Stimulated activated CD8-positive, alpha-beta memory T cell treated with anti-CD3 and anti-CD28 coated beads, Interleukin-7, amount 100 ng/mL, for 48 hours (primary cell): Measurements from ENCODE around the gene IGFLR1.

Experiments
- DNase-seq, 2 donors: peaks; one replicate each; pipeline ENCODE4 v3.0.0-alpha.2; 2020; ENCODE audit warnings: low read depth in 1 of 2; ENCODE audit errors: extremely low read depth in 1 of 2

Gene IGFLR1

DNA sequence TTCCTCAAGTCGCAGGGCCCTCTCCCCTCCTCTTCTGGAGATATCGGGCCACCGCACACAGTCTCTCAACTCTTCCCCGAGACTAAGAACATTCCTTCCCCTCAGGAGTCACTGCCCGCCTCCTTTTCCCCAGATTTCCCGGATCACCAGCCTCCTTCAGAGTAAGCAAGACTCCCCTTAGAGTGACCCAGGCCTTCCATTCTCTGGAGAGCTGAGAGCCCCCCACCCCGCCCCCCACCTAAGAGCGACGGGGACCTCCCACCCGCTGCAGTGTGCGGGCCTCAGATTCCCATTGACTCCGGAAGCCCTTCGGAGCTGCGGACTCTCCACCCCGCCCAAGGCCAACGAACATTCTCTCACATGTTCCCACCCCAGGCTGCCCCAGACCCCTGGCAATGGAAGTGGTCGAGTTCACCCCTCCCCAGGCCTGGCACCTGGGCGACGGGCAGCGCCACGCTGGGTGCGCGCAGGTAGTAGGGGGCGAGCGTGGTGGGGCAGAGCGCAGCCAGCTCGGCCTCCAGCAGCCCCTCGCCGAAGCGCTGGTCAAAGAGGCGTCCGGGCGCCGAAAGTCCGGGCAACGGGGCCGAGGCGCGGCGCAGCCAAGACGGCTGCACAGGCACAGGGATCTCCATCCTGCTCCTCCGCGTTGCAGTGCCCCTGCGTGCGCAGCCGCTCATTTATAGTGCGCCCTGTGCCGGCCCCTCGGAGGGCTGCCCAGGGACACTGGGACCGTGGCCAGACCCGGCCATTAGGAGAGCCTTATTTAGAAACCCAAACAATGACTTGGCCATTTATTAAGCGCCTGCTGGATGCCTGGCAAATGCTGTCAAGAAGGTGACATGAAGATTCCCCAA lies 14.4 kb upstream of the IGFLR1 start, which contains the start of gene HSPB6:
Gene HSPB6 (minus strand): TSS at position 653 of the 854 bp plus-strand sequence. CDS start 21 bp downstream, at position 632.
- no peak for DNase-seq

DNA sequence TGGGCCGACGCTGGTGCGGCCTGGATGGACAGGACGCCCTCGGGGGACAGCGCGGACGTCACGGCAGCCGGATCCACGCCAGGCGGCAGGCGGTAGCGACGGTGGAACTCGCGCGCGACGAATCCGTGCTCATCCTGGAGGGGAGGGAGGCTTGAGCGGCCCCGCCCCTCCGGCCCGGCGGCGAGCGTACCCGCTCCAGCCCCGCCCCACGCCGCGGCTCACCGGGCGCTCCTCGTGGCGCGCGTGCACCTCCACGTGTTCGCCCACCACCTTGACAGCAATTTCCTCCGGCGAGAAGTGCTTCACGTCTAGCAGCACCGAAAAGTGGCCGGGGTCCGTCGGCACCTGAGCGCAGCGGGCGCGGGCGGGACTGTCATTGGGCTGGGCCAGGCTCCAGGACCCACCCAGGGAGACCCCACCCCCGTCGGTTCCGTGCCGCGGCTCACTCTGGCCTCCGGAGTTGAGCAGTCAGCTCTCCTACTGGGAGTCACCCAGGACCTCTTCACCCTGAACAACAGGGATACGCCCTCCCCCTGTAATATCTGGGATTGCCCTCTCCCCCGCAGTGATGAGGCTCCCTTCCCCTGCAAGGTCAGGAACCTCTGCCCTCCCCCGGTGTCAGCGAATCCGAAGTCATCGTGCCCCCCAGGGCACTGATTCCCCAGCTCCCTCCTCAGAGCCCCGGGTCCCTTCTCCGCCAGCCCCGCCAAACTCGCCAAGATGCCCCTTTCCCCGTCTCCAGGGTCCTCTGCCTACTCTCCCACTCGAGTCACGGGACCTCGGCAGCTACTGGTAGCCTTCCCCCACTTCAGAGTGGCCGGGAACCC lies 13.5 kb upstream of the IGFLR1 start:
- DNase-seq, result no peak

- DNase-seq, result no peak
Observed at GRCh38 chr19:35755131-35755549, 12.9 kb upstream of the IGFLR1 start.

DNA sequence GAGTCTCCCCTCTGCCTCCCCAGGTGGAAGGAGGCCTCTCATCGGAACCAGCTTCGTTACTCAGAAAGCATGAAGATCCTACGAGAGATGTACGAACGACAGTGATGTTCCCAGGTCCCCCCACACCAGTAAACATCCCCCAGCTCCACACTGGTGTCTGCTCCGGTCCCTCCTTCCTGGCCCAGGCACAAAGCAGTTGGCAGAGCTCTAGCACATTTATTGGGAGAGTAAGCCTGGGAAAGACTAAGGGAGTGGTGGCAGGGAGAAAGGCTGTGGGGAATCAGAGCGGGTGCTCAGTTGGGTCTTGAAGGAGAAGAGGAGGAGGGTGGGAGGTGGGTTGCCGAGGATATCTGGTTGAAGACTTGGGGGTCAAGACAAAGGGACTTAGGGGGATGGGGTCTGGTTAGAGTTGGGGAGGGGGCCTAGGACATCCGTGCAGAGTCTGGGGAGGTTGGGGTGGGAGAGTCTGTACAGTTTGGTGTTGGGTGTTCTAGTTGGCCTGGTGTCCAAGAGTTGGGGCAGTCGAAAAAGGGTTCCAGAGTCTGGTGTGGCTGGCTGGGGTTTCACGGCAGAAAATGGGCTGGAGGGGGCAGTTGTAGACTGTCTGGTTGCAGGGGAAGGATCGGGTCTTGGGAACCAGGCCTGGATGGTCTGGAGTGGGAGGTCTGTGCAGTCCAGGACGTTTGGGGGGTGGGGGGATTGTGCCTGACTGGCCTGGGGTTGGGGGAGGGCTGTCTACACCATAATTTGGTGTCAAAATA lies 12.3 kb upstream of the IGFLR1 start:
- DNase-seq, result no peak

DNA sequence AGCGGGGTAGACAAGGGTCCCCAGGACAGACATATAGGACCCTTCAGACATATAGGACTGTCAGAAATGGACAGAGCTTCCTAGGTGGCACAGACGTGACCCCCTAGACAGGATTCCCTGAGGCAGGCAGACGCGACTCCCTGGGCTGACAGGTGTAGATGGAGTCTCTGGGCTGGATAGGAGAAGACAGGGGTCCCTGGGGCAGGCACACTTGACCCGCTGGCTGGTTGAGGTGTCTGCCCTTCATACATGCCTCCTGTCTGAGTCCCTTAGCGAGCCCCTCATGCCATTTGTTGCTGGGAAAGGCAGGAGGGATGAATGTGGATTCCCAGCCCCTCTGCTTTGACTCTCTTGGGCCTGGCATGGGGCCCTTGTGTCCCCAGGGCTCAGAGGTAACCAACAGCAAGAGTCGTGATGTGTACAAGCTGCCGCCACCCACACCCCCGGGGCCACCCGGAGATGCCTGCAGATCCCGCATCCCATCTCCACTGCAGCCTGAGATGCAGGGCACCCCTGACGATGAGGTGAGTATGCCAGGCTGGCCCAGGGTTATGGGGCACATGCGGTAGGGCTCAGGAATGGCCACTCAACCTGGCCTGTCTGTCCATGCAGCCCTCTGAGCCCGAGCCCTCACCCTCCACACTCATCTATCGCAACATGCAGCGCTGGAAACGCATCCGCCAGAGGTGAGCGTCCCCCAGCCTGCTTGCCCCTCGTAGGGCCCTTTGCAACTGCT lies 11.6 kb upstream of the IGFLR1 start:
- DNase-seq, result no peak

GRCh38 chr19:35752746-35753350 lies 10.6 kb upstream of the IGFLR1 start:
- no peak for DNase-seq

DNA sequence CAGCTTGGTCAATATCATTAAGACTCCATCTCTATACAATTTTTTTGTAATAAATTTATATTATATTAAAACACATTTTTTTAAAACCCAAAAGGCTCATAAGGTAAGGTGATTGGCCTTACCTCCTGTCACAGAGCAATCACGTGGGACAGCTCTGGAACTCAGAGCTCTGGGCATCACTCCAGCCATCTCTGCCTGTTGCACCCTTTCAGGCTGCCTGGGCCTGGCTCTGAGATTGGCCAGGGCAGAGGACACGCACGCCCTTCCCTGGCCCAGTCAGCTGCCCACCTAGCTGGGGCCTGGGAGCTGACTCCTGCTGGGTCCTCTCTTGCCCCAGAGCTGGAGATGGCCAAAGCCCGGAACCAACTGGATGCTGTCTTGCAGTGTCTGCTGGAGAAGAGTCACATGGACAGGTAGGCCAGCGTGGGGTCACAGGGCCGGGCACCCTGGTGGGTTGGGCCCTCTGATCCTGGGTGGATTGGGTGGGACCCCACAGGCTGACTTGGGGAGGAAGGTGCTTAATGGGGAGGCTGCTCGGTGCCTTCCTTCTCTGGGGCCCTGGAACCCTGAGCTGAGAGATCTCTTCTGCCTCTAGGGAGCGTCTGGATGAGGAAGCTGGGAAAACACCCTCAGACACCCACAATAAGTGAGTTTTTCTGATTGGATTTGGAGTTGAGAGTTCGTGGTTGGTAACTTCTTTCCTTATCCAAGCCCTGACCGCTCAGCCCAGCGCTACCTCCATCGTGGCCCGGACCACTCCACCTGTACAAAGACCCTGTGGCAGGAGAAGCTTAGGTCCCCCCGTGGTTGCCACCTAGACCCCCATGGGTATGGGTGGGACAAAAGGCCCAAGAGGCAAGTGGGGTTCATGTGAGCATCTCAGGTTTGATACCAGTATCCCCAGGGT lies 9.8 kb upstream of the IGFLR1 start:
- DNase-seq, result no peak

- no peak for DNase-seq
Observed at GRCh38 chr19:35750167-35750566, 7.9 kb upstream of the IGFLR1 start.

DNA sequence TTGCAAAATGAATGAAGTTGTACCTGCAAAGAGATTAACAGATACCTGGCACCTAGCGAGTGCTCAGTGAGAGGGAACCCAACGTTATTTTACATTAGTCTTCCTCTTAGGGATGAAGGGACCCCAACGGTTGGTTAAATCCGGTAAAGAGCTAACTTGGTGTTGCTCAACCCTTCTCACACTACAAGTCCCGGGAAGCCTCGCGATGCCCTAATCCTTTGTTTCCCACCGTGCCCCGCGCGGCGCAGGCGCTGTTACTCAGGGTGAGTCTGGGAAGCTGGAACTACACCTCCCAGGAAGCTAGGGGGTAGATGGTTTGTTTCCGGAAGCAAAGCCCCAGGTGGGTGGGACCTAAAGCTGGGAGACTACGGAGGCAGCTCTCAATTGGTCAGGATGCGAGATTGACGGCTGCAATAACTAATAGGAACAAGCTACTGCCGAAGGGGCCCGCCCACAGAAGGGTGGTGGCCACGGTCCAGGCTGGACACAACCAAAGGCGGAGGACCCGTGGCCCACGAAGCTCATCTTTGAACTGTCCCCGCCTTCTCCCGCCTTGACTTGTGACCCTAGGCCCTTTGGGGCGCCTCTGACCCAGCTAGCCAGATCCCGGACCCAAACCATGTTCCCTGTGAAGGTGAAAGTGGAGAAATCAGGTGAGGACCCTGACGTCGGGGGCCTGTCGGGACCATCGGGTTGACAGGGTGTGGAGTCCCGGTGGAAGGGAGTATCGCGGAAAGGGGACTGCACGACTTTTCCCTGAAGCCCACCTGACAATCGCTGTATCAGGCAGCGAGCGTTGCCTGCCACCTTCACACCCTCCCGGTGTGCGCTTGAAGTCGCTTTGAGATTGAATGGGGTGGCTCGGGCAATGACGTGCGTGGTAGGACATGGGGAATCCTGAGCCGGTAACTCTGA lies 6.1 kb upstream of the IGFLR1 start, which contains the start of gene LIN37:
Gene LIN37 (plus strand): TSS at position 471 of the 915 bp plus-strand sequence. CDS start 149 bp downstream, at position 620.
- peak; percentile 96 to 98 for DNase-seq

- DNase-seq, result no peak
Observed at GRCh38 chr19:35746531-35746930, 4.3 kb upstream of the IGFLR1 start.

DNA sequence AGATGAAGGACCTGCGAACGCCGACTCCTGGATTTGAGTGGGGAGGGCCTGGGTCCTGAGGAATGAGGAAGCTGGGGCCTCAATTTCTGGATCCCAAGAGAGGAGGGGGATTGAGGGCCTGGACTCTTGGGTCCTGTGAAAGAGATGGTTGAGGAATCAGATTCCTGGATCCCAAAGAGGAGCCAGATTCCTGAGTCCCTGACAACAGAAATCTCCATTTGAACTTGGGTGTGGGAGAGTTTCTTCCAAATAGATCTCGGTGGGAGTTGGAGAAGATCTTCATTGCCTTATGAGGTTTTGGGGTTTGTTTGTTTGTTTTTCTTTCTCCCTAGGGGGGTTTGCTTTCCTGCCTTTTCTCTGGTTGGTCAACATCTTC lies 3.8 kb upstream of the IGFLR1 start:
- no peak for DNase-seq

GRCh38 chr19:35745328-35746086 lies 3.3 kb upstream of the IGFLR1 start, which contains the start of the genes PSENEN and U2AF1L4:
Gene PSENEN (plus strand): TSS chr19:35745651. CDS start chr19:35745931, 280 bp downstream.
Gene U2AF1L4 (minus strand): TSS chr19:35745418. CDS start chr19:35745391, 27 bp downstream.
- peak; percentile 91 to 95 for DNase-seq

DNA sequence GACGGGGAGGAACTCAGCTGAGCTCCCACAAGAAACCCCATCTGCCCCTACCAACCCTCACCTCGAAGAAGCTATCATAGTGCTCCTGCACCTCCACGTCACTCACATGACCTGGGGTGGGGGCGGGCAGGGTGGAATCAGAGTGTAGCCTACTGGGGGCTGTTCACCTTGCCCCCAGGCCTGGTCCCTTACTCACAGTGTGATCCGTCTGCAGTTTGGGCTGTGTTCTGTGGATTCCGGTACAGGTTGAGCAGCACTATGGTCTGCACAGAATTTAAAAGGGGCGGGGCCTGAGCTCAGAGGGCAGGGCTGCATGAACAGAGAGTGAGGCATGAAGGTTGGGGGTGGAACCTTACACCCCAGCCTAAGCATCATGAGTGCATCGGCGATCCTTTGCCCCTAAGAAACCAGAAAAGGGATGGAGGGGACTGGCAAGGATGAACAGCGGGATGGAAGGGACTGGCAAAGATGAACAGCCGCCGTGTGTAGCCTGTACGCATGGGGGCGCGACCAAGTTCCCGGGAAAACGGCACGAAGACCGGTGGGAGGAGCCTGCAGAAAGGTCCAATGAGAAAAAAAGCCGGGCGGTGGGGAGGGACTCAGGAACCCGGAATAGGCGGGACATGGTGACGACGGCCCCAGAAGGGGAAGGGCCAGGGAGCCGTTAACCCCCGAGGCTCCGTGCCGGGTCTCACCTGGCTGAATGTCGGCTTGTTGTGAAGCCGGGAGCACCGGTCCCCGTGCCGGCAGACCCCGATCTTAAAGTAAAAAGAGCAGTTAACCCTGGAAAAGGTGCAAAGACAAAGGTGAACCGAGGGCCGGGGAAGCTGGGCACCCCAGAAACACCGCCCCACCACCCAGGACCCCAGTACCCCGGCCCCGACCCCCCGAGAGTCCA lies 2.4 kb upstream of the IGFLR1 start:
- peak; percentile 80 to 92 for DNase-seq

GRCh38 chr19:35743640-35744429 lies 1.6 kb upstream of the IGFLR1 start:
- no peak for DNase-seq

DNA sequence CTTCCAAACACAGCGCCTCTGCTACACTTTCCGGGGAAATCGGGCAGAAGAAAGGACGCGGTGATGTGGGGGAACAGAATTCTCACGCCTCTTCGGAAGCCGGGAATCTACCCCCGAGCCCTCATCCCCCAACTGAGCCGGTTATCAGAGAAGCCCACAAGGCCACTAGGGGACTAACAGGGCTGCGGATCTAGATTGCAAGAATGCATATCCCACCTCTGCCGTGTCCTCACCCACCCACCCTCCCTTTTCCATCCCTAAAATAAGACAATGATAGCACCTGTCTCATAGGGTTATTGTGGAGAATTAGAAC lies 1.1 kb downstream of the IGFLR1 start:
- DNase-seq, result no peak
